Gastrocnemius medialis (tissue), 4 donors: ENCODE results near the gene SAP30BP. TPM values are rescaled to one million over a fixed set of nuclear protein-coding genes. Genes with fewer than 3 reads are reported as not detected.

Experiments used
- ATAC-seq, 2 donors: fragments of 150-250 bp; one replicate each; pipeline ENCODE4 v1.9.1; 2016
- DNase-seq, 2 donors: peaks; one replicate each; pipeline ENCODE4 v3.0.0-alpha.2; 2019
- H3K27ac ChIP-seq, 4 donors: fragments of 200-600 bp; sonication (generic); 1 replicate in 1 of 4; 2 replicates in 3 of 4; pipeline ENCODE4 v1.5.1; 2016 to 2018; ENCODE audit warnings: mild to moderate bottlenecking in 2 of 4, moderate library complexity in 1 of 4
- H3K27me3 ChIP-seq, 3 donors: fragments of 200-600 bp; sonication (generic) in 2 of 3; 1 replicate in 1 of 3; 2 replicates in 2 of 3; pipeline versions ENCODE4 v1.5.1 to v1.6.0; 2016 to 2019; ENCODE audit warnings: mild to moderate bottlenecking in 1 of 3, moderate library complexity in 1 of 3
- H3K36me3 ChIP-seq, 2 donors: fragments of 200-600 bp; sonication (generic) in 1 of 2; one replicate each; pipeline ENCODE4 v1.5.1; 2017 to 2018
- H3K4me1 ChIP-seq, 2 donors: fragments of 200-600 bp; sonication (generic) in 1 of 2; one replicate each; pipeline ENCODE4 v1.5.1; 2016 to 2017; ENCODE audit warnings: mild to moderate bottlenecking in 2 of 2
- H3K4me3 ChIP-seq, 4 donors: fragments of 200-600 bp; sonication (generic) in 3 of 4; 1 replicate in 1 of 4; 2 replicates in 3 of 4; pipeline ENCODE4 v1.5.1; 2016 to 2019; ENCODE audit warnings: mild to moderate bottlenecking in 2 of 4
- H3K9me3 ChIP-seq, 3 donors: fragments of 200-600 bp; sonication (generic) in 2 of 3; 1 replicate in 1 of 3; 2 replicates in 2 of 3; pipeline ENCODE4 v1.5.1; 2016 to 2019
- POLR2A ChIP-seq, 2 donors: fragments of 450-650 bp; IDR thresholded peaks; one replicate each; pipeline ENCODE4 v1.6.1; 2017; ENCODE audit warnings: antibody characterized with exemption in 2 of 2, mild to moderate bottlenecking in 2 of 2, moderate library complexity in 2 of 2
- in situ Hi-C, 4 donors: fragments of 200-750 bp; cut with MboI; loops; one replicate each; pipeline versions ENCODE4 v1.15.0 to v1.8.0; 2017; ENCODE audit warnings: low sequenced_read_pairs in 4 of 4
- intact Hi-C: fragments of 100-400 bp; cut with DNase I; formaldehyde crosslinking; loops from one replicate; pipeline ENCODE4 v1.15.1; 2023; ENCODE audit warnings: low total_unique reads
- total RNA-seq, 4 donors: library from RNA; depleted of rRNA; stranded (reverse); fragments of >200 nt; gene quantifications; one replicate each; pipeline versions ENCODE4 v1.1.0 to v1.2.3, GENCODE V29; 2016
- TF ChIP-seq, protein P1 (sequence below), 5 experiments: fragments of 450-650 bp in 3 of 5; fragments of 200-600 bp in 2 of 5; sonication (generic) in 2 of 5; IDR thresholded peaks in 4 of 5; conservative IDR thresholded peaks in 1 of 5; 1 replicate in 4 of 5; 2 replicates in 1 of 5; pipeline ENCODE4 v1.5.1; 2016 to 2019; ENCODE audit warnings: antibody characterized with exemption in 5 of 5, mild to moderate bottlenecking in 3 of 5, moderate library complexity in 3 of 5

The SAP30BP gene
- total RNA-seq, 4 donors from 2014 or later, result 42.0 to 64.0 (median 50.1) TPM

- Histone ChIP-seq H3K4me3 (no peak overlapping the region), H3K36me3 (peaks cover 0 to 73% of the 10 kb centered on the region in 2 donors), H3K27me3 (no peaks in the 10 kb centered on the region), H3K4me1 (peaks cover 2 to 4% of the 10 kb centered on the region in 2 donors), H3K9me3 (no peaks in the 10 kb centered on the region), H3K27ac (peak overlapping the region in 1 of 4 donors; percentile 58)
- DNase-seq, result no peak
- intact Hi-C loops (no loop called here), in situ Hi-C loops (no loop called here)
- no peak for TF ChIP-seq POLR2A (IDR thresholded peaks at IDR 0.05)
- TF ChIP-seq, protein P1, sequence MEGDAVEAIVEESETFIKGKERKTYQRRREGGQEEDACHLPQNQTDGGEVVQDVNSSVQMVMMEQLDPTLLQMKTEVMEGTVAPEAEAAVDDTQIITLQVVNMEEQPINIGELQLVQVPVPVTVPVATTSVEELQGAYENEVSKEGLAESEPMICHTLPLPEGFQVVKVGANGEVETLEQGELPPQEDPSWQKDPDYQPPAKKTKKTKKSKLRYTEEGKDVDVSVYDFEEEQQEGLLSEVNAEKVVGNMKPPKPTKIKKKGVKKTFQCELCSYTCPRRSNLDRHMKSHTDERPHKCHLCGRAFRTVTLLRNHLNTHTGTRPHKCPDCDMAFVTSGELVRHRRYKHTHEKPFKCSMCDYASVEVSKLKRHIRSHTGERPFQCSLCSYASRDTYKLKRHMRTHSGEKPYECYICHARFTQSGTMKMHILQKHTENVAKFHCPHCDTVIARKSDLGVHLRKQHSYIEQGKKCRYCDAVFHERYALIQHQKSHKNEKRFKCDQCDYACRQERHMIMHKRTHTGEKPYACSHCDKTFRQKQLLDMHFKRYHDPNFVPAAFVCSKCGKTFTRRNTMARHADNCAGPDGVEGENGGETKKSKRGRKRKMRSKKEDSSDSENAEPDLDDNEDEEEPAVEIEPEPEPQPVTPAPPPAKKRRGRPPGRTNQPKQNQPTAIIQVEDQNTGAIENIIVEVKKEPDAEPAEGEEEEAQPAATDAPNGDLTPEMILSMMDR (IDR thresholded peaks at IDR 0.05 in 4 of 5, conservative IDR thresholded peaks at IDR 0.05 in 1 of 5), result no peak
- no peak for ATAC-seq
Measured at GRCh38 chr17:75706042-75706728, 39.0 kb downstream of the SAP30BP start.

DNA sequence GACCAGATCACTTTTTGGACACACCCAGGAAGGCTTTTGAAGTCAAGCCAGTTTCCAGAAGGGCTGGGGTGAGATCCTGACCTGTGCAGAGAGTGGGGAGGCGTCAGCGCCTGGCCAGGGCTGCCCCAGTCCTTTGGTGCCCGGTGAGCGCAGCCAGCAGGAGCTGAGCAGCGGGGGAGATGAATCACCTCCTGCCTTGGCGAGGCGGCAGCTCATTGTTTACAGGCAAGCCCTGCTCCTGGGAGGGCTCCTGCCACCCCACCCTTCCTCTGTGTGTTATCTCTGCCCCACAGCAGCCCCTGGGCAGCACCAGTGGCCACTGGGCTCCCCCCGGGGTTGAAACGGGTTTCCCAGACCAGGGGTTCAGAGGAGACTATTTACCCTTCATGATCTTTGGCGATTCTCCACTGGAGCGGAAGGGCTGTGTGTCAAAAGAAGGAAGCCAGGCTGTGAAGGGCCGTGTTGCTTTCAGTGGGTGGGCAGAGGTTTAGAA, 40.0 kb downstream of the SAP30BP start:
- Histone ChIP-seq H3K9me3 (no peaks in the 10 kb centered on the region), H3K4me1 (no peaks in the 10 kb centered on the region), H3K36me3 (peaks cover 0 to 65% of the 10 kb centered on the region in 2 donors), H3K4me3 (no peak overlapping the region), H3K27me3 (peaks cover 0 to 7% (median 0%) of the 10 kb centered on the region in 3 donors), H3K27ac (peak overlapping the region; percentile 29 to 65 (median 59))
- no peak for TF ChIP-seq POLR2A (IDR thresholded peaks at IDR 0.05)
- TF ChIP-seq, protein P1 (IDR thresholded peaks at IDR 0.05 in 4 of 5, conservative IDR thresholded peaks at IDR 0.05 in 1 of 5), result no peak
- ATAC-seq (peak; percentile 37 to 66), DNase-seq (no peak)
- intact Hi-C loops, result no loop called here
- in situ Hi-C loops, result no loop called here

DNA sequence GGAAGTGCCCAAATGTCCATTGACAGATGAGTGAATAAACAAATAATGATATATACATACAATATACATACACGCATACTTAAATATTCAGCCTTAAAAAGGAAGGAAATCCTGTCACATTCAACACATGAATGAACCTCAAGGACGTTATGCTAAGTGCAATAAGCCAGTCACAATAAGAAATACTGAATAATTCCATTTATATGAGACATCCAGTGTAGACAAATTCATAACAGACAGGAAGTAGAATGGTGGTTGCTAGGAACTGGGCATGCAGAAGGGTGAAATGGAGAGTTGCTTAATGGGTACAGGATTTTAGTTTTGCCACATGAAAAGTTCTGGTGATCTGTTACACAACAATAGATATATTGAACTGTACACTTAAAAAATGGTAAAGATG, 45.3 kb downstream of the SAP30BP start:
- intact Hi-C loops (no loop called here), in situ Hi-C loops (no loop called here)
- Histone ChIP-seq H3K36me3 (peaks cover 0 to 11% of the 10 kb centered on the region in 2 donors), H3K4me3 (no peak overlapping the region), H3K27ac (no peak overlapping the region), H3K9me3 (no peaks in the 10 kb centered on the region), H3K4me1 (no peaks in the 10 kb centered on the region), H3K27me3 (peaks cover 0 to 16% (median 4%) of the 10 kb centered on the region in 3 donors)
- ATAC-seq (no peak), DNase-seq (no peak)
- TF ChIP-seq, protein P1 (IDR thresholded peaks at IDR 0.05 in 4 of 5, conservative IDR thresholded peaks at IDR 0.05 in 1 of 5), result no peak
- TF ChIP-seq POLR2A (IDR thresholded peaks at IDR 0.05), result no peak

- ATAC-seq (no peak), DNase-seq (no peak)
- in situ Hi-C loops (no loop called here), intact Hi-C loops (no loop called here)
- TF ChIP-seq, protein P1 (IDR thresholded peaks at IDR 0.05 in 4 of 5, conservative IDR thresholded peaks at IDR 0.05 in 1 of 5), result no peak
- no peak for TF ChIP-seq POLR2A (IDR thresholded peaks at IDR 0.05)
- Histone ChIP-seq H3K36me3 (no peaks in the 10 kb centered on the region), H3K27me3 (peaks cover 19 to 29% (median 22%) of the 10 kb centered on the region in 3 donors), H3K9me3 (no peaks in the 10 kb centered on the region), H3K4me1 (peaks cover 0 to 4% of the 10 kb centered on the region in 2 donors), H3K27ac (no peak overlapping the region), H3K4me3 (no peak overlapping the region)
Measured at GRCh38 chr17:75719732-75720131, 52.6 kb downstream of the SAP30BP start.
